Measurements from ENCODE around the gene CDK17. TPM values are rescaled to one million over a fixed set of nuclear protein-coding genes. Genes with fewer than 3 reads are reported as not detected.

CDK17 gene
- total RNA-seq, 1 donor from 2014 or later = 47.1 TPM

- TF ChIP-seq CTCF (IDR thresholded peaks at IDR 0.05) = no peak
- Histone ChIP-seq H3K27me3 (no peaks in the 10 kb centered on the region), H3K36me3 (peaks cover 21% of the 10 kb centered on the region), H3K27ac (no peak overlapping the region), H3K4me1 (no peaks in the 10 kb centered on the region), H3K9me3 (no peaks in the 10 kb centered on the region), H3K4me3 (no peak overlapping the region)
- ATAC-seq (no peak), DNase-seq (no peak)
- intact Hi-C loops (cut with DNase I) = no loop called here
These were observed 91.4 kb downstream of the CDK17 start for GRCh38 chr12:96308881-96309280.

- no peak overlapping the region for H3K4me3 ChIP-seq
- no peak overlapping the region for H3K27ac ChIP-seq
- H3K36me3 ChIP-seq = peaks cover 4% of the 10 kb centered on the region
- TF ChIP-seq CTCF (IDR thresholded peaks at IDR 0.05) = no peak
- no peaks in the 10 kb centered on the region for H3K9me3 ChIP-seq
- ATAC-seq (no peak), DNase-seq (no peak)
- no peaks in the 10 kb centered on the region for H3K27me3 ChIP-seq
- intact Hi-C loops (cut with DNase I) = no loop called here
- H3K4me1 ChIP-seq = no peaks in the 10 kb centered on the region
These were observed 94.6 kb downstream of the CDK17 start for GRCh38 chr12:96305665-96306064.

GRCh38 chr12:96303653-96304052 is 96.6 kb downstream of the CDK17 start:
- no peak for ATAC-seq
- intact Hi-C loops (cut with DNase I) = no loop called here

GRCh38 chr12:96302687-96303310 is 97.4 kb downstream of the CDK17 start:
- Histone ChIP-seq H3K4me3 (no peak overlapping the region), H3K9me3 (no peaks in the 10 kb centered on the region), H3K27ac (no peak overlapping the region), H3K4me1 (no peaks in the 10 kb centered on the region), H3K27me3 (no peaks in the 10 kb centered on the region), H3K36me3 (peaks cover 20% of the 10 kb centered on the region)
- no peak for DNase-seq
- no peak for ATAC-seq
- TF ChIP-seq CTCF (IDR thresholded peaks at IDR 0.05) = no peak
- intact Hi-C loops (cut with DNase I) = no loop called here

More at GRCh38 chr12:96303653-96304052, 96.6 kb downstream of the CDK17 start:
- Histone ChIP-seq H3K36me3 (peaks cover 12% of the 10 kb centered on the region), H3K4me3 (no peak overlapping the region), H3K27ac (no peak overlapping the region), H3K27me3 (no peaks in the 10 kb centered on the region), H3K9me3 (no peaks in the 10 kb centered on the region), H3K4me1 (no peaks in the 10 kb centered on the region)
- no peak for TF ChIP-seq CTCF (IDR thresholded peaks at IDR 0.05)
- DNase-seq = no peak

- Histone ChIP-seq H3K9me3 (no peaks in the 10 kb centered on the region), H3K27ac (no peak overlapping the region), H3K4me3 (no peak overlapping the region), H3K27me3 (no peaks in the 10 kb centered on the region), H3K4me1 (no peaks in the 10 kb centered on the region), H3K36me3 (peaks cover 29% of the 10 kb centered on the region)
- intact Hi-C loops (cut with DNase I) = no loop called here
- TF ChIP-seq CTCF (IDR thresholded peaks at IDR 0.05) = no peak
- ATAC-seq (no peak), DNase-seq (no peak)
These were observed 98.5 kb downstream of the CDK17 start for GRCh38 chr12:96301732-96302131.

GRCh38 chr12:96300064-96300463 is 100.2 kb downstream of the CDK17 start:
- Histone ChIP-seq H3K27me3 (no peaks in the 10 kb centered on the region), H3K27ac (no peak overlapping the region), H3K9me3 (no peaks in the 10 kb centered on the region), H3K4me1 (no peaks in the 10 kb centered on the region), H3K36me3 (peaks cover 42% of the 10 kb centered on the region), H3K4me3 (no peak overlapping the region)
- ATAC-seq (no peak), DNase-seq (no peak)
- no peak for TF ChIP-seq CTCF (IDR thresholded peaks at IDR 0.05)
- intact Hi-C loops (cut with DNase I) = no loop called here

All from upper lobe of right lung (tissue), 1 donor.